C4-2B (cell line): Measurements from ENCODE around the gene HEBP1.

Experiments
- H3K27ac ChIP-seq: fragments of 450-650 bp; 2 replicates; pipeline ENCODE4 v1.5.1; 2017
- CTCF ChIP-seq: fragments of 450-650 bp; conservative IDR thresholded peaks from 2 replicates; pipeline ENCODE4 v1.5.1; 2017; ENCODE audit warnings: mild to moderate bottlenecking
- ZFX ChIP-seq: fragments of 450-650 bp; IDR thresholded peaks from 2 replicates; pipeline ENCODE4 v1.6.1; 2017

HEBP1 gene

GRCh38 chr12:12964255-12964654 lies 35.8 kb downstream of the HEBP1 start:
- no peak for TF ChIP-seq ZFX
- TF ChIP-seq CTCF = no peak
- H3K27ac ChIP-seq = no peak overlapping the region

- TF ChIP-seq CTCF (no peak), ZFX (no peak)
- H3K27ac ChIP-seq = no peak overlapping the region
Observed at GRCh38 chr12:12960639-12961209, 39.3 kb downstream of the HEBP1 start.

GRCh38 chr12:12958886-12959285 lies 41.2 kb downstream of the HEBP1 start:
- TF ChIP-seq ZFX (no peak), CTCF (no peak)
- H3K27ac ChIP-seq = no peak overlapping the region

GRCh38 chr12:12954878-12955625 lies 45.0 kb downstream of the HEBP1 start:
- TF ChIP-seq ZFX = no peak
- TF ChIP-seq CTCF = no peak

GRCh38 chr12:12954356-12954755 lies 45.7 kb downstream of the HEBP1 start:
- H3K27ac ChIP-seq = no peak overlapping the region
- TF ChIP-seq ZFX (no peak), CTCF (no peak)

More at GRCh38 chr12:12954878-12955625, 45.0 kb downstream of the HEBP1 start:
- H3K27ac ChIP-seq = no peak overlapping the region

- no peak within 1 kb of the TSS for H3K27ac ChIP-seq
- TF ChIP-seq CTCF (no peak), ZFX (no peak)
Observed at GRCh38 chr12:12952036-12952435, 48.0 kb downstream of the HEBP1 start, which contains the start of gene GPRC5D. Gene GPRC5D (minus strand): TSS chr12:12952170. CDS start chr12:12950384, 1,786 bp downstream.

GRCh38 chr12:12951504-12951903 lies 48.6 kb downstream of the HEBP1 start:
- TF ChIP-seq ZFX (no peak), CTCF (no peak)
- no peak overlapping the region for H3K27ac ChIP-seq
